ENCODE data around the gene HLCS.
A peak's percentile ranks its signal among the peaks of the same experiment; 100 is the strongest.

GRCh38 chr21:36990508-36991205 is 24.2 kb upstream of the HLCS start:
- TF ChIP-seq SRF (IDR thresholded peaks at IDR 0.05; ENCODE audit: low read depth in 2 of 2, low read length in 2 of 2) (no peak), IRF5 (IDR thresholded peaks at IDR 0.05; ENCODE audit: borderline replicate concordance) (no peak), PML (IDR thresholded peaks at IDR 0.05; ENCODE audit: low read length) (no peak), ESRRA (IDR thresholded peaks at IDR 0.05; ENCODE audit: low read length) (no peak), SUZ12 (IDR thresholded peaks at IDR 0.05; ENCODE audit: unreplicated experiment) (no peak), POLR2AphosphoS5 (IDR thresholded peaks at IDR 0.05; ENCODE audit: low read length) (no peak), POLR2A (IDR thresholded peaks at IDR 0.05; ENCODE audit: low read depth, low read length) (no peak), CTCF (IDR thresholded peaks at IDR 0.05 in 2 of 3, conservative IDR thresholded peaks at IDR 0.05 in 1 of 3; ENCODE audit: control insufficient read depth in 2 of 3, extremely low read depth in 1 of 3, insufficient read depth in 1 of 3, low read depth in 3 of 3, low read length in 3 of 3) (0 out of 6 replicates have a peak, but pooled peaks of 1 of the 3 experiments have one; percentile 0), E2F4 (IDR thresholded peaks at IDR 0.05; ENCODE audit: low read depth, low read length) (no peak), CHD2 (IDR thresholded peaks at IDR 0.05; ENCODE audit: borderline replicate concordance, low read depth, low read length) (no peak)

All from GM12878 (cell line).